NCI-H2227 treated with DMSO at 0.1 percent for 48 hours (cell line): ENCODE measurements around the gene SLC35F3.

ENCODE experiments used
- DNase-seq: peaks from one replicate; lab custom pipeline; 2025; lab: John Stamatoyannopoulos, UW

The SLC35F3 gene

DNA sequence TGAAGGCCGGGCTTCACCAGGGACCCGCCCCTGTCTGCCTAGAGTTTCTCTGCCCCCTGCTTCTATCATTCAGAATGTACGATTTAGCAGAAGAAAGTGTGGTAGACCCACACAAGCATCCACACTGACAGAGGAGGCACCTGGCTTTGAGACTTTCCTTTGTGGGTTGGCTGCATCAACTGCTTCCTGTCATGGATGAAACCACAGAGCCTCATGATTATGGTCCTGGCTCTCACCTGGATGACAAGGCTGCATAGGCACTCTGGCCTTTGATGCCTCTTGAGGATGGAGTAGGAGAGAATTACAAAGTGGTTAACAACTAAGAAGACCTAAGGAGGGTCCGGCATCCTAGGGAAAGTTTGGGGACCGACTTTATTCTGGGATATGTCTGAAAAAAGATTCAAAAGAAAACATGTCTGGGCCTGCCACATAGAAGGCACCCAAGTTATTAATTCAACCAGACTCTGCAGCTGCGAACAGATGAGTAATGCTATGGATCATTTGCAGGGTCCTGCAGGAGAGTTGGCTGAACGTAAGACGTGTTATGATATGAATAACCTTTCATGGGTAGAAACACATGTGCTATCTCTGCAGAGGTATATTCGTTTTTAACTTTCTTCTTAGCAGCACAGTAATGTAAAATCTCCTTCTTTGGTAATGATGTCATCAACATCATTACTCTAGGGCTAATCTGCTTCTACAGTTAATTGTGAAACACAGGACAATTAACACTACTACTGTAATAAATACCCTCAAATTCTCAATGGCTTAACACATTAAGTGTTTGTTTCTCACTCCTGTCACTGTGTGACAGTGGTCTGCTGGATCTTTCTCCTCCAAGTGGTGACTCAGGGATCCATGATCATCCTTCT, 136.2 kb downstream of the SLC35F3 start:
- no peak for DNase-seq

DNA sequence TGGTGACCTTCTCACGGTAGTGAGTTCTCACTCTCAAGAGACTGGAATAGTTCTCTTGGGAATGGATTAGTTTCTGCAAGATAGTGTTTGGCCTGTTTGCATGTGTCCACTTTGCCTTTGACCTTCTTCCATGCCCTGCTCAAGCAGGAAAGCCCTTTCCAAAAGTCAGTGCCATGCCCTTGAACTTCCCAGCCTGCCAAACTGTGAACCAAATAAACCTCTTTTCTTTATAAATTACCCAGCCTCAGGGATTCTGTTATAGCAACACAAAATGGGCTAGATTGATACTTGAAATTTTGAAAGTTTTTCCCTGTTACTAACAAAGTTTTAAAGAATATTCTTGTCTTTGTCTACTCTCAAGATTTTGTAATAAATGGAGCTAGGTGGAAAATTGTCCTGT, 139.6 kb downstream of the SLC35F3 start:
- DNase-seq: no peak

DNA sequence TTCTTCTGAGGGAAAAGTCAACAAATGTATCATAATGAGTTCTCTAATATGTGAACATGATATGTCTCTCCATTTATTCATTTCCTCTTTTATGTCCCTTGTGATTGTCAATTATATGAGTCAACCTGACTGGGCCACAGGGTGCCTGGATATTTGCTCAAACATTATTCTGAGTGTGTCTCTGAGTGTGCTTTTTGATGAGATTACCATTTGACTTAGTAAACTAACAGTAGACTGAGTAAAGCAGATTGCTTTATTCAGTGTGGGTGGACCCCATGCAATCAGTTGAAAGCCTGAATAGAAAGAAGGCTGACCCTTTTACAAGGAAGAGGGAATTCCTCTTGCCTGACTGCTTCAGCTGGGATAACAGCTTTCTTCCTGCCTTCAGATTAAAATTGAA, 142.6 kb downstream of the SLC35F3 start:
- DNase-seq: no peak

DNA sequence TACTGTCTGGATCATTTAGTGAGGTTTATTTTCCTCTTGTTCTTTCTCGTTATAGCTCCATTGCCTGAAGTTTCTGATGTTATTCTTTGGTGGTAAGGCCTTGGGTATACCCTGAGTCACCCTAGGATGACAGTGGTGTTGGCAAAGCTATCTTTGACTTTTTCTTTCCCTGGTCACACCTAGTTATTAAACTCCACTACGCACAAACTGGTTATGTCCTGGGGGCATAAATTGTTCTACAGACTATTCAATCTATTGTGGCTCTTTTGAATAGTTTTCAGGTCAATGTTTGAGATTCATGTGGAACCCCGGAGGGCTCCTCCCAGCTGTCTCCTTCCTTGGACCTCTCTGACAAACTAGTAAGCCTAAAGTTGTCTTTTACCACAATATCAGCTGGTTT, 157.7 kb downstream of the SLC35F3 start:
- no peak for DNase-seq

DNA sequence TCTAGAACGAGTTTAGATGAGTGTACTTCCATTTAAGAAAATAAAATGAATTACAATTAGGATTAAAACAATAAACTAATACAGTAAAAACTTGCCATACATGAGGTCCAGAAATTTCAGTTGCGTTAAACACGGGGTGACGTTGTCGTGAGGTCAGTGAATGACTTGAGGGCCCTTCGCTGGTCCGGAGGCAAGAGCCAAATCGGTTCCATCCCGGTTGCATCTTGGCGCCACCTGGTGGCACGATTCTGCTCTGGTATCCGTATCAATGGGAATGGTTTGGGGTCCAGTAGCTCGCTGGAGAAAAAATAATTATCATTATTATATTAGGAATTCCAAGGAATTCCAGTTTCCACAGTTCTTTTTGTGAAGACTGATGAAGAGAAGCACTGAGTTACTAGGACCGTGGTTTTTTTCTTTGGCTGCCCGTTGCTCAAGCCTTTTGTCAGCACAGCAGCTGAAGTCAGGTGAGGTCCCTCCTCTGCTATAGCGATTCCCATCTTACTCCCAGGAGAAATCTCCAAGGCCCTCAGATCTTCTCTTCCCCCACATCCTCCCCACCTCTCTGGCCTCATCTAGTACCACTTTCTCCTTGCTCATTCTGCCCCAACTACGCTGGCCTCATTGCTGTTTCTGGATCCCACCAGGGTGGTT, 161.4 kb downstream of the SLC35F3 start:
- peak; percentile 12 for DNase-seq

DNA sequence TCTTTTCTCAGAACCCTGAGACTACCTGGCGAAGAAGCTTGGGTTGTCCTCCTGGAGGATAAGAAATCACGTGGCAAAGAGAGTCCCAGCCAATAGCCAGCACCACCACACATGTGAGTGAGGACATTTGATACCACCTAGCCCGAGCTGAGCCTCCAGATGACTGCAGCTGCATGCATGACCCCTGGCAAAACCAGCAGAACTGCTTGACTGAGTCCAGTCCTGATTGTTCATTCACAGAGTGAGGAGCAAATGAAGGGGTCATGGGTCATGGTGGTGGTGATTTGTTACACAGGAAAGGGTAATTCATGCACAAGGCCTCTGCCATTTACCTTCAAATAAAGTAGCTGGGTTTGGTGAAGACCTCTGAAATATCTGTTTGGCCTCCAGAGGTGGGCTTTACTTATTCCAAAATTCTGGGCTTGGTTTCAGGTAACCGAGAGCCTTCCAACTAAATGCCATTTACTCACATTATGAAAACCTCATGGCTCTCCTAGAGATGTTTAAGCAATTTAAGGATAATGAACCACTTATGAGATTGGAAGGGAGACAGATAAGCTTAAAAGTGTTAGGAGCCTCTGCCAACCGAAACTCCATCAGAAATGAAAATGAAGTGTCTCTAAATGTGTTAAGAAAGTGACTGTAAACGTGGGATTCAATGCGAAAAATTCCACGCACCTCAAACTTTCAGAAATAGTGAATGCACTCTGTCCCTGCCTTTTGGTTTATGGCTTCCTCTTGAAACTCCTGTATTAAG, 163.3 kb downstream of the SLC35F3 start:
- DNase-seq: no peak

DNA sequence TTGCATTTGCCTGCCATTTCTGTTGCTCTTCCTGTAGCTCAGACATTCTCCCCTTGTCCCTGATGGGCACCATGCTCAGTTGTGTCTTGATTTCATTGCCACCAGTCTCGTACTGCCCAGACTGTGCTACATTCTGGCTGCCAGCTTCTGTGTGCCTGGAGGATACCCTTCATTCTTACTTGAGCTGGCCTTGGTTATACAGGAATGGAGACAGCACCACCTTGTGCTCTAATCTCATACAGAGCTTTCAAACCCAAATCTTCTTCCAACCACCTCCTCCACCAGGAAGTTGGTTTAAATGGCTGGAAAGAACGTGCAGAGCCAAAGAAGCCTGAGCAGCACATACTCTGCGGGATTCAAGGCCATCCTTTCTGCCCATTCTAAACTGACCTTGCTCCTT, 165.3 kb downstream of the SLC35F3 start:
- no peak for DNase-seq

DNA sequence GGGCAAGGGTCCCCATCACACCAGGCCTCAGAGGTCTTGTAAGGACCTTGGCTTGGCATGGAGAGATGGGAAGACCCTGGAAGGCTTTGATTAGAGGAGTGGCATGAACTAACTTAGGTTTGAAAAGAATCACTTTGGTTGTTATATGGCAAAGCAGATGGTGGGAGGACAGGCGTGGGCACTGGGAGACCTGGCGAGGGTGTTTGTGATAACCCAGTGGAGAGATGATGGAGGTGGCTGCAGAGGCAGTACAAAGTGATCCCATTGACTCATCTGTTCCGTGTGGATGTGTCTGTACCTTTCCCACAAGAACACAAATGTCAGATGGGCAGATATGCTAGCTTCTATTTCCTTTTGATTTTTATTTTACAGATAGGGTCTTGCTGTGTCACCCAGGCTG, 168.3 kb downstream of the SLC35F3 start:
- no peak for DNase-seq

DNA sequence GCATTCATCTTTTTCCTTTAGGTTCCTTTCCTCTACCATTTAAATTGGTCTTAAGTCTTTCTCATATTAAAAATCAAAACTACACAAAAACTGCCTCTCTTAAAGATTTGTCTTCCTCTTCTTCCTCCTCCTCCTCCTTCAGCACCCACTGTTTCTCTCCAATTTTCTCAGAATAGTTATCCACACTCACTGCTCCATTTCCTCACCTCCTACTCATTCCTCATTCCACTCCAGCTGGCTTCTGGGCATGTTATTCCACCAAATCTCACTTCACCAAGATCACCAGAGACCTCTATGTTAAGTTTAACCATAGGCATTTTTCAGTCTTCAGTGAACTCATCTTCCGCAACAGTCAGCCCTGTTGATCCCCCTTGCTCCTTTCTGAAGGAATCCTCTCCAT, 173.7 kb downstream of the SLC35F3 start:
- DNase-seq: no peak

DNA sequence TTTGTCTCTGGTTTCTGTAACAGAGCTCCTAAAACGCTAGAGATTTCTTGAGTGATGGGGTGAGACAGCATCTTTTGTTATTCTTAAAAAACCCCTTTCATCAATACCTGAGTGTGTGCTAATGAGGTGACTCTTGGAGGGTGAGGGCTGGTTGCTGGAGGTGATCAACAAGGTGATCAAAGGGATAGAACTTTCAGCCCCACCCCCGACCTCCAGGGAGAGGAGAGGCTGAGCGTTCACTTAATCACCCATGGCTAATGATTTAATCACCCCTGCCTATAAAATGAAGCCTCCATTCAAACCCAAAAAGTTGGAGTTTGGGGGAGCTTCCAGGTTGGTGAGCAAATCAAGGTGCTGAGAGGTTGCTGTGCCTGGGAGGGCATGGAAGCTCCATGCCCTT, 175.4 kb downstream of the SLC35F3 start:
- DNase-seq: no peak

DNA sequence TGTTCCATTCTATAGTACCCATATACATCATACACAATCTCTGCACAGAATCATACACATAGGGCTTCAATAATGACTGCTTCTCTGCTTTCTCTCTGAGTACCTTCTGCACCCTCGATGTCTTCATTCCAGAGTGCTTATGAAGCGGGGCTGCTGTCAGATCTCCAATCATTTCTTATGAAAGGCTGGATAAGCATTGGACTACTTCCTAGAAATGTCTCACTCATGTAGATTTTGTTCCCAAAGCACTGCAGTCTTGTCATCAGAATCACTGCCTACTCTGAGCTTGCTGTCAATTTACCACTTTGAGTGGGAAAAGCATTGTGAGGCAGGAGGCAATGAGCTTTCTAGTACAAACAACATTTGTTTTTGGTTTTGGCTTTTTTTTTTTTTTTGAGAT, 179.0 kb downstream of the SLC35F3 start:
- no peak for DNase-seq

DNA sequence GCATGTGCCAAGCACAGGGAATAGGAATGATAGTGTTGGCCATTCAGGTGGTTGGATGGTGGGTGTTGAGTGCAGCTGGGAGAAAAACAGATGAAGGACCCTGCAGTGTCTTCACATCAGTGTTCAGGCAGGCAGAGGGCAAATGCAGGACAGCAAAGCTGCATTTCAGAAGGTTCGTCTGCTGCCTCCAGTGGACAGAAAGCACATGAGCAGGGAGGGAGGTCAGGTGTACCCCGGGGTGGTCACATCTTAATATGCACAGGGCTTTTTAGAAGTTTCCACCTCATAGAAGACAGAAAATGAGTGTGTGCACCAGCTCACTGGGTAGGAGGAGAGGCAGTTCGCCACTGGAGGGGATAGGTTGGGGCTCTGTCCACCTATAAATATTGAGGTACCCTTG, 184.9 kb downstream of the SLC35F3 start:
- no peak for DNase-seq

DNA sequence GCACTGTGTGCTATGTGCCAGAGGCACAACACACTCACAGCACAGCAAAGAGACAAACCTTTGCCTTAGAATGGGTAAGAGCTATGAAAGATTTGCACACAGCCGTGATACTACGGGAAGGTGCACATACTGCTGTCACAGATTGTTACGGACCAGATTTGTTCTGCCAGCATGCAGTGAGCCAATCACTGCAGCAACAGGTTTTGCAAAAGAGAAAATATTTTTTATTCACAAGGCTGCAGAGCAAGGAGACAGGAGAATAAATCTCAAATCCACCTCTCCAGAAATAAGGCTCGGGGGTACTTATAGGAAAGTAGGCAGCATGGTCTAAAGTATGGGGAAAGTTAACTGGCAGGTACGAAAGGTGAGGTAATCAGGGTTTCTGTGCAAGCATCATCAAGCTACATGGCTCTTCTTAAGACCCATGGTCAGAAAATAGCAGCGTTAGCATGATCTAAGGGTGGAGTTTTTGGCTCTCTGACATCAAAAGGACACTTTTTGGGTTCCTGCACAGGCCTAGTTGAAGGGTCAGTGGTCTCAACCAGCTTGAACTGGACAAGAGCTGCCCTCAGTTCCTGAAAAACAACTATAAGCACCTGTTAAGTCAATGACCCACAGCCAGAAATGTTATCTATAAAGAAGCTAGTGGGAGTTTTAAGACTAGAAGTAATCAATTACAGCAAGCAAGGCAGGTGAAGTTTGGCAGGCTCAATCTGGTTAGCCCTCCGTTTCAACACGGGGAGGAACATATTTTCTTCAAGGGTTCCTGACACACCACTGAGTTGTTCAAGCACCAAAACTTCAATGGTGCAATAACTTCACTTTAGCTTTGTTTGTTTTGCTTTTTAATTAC, 186.0 kb downstream of the SLC35F3 start:
- no peak for DNase-seq

DNA sequence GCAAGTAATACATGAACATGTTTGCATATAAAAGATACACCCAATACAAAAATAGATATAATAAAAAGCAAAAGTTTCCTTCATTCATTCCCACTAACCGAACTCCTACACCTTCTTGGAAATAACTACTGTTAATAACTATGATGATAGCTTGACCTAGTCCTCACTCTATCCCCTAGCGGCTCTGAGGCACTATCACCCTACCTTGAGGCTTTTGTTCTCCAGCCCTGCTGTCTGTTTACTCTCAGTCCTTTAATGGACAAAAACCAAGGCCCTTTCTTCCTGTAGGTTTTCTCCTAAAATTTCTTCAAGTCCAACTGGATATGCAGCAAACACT, 186.6 kb downstream of the SLC35F3 start:
- DNase-seq: no peak

DNA sequence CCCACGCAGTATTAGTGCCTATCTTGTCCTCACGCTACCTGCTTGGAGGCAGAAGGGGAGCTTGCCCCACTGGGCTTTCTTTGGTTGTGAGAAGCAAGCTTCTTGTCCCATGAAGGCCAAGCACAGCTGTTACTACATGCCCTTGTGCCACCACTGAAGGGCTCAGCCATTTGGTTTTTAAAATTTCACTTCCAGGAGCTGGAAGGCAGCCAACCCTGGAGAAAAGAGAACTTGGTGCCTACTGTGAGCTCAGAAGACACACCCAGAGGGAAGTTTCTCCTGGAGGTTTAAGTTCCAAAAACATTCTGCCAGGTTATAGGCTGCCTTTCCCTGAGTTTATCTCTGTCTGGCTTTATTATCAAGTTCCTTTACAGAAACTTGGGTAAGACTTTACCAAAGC, 187.4 kb downstream of the SLC35F3 start:
- DNase-seq: no peak

DNA sequence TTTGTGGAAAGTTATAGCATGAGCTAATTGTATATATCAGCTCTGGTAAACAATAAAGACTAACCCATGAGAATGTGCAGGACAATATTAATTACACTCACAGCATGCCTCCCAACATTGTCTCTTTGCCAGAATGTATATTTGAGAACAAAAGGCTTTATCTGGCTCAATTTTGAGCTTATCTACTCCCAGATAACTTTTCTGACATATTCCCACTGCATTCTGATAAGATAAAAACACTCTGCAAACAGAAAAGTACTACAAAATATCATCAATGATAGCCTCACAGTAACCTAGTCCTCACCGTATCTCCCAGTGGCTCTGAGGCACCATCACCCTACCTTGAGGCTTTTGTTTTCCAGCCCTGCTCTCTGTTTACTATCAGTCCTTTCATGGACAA, 188.6 kb downstream of the SLC35F3 start:
- DNase-seq: no peak

DNA sequence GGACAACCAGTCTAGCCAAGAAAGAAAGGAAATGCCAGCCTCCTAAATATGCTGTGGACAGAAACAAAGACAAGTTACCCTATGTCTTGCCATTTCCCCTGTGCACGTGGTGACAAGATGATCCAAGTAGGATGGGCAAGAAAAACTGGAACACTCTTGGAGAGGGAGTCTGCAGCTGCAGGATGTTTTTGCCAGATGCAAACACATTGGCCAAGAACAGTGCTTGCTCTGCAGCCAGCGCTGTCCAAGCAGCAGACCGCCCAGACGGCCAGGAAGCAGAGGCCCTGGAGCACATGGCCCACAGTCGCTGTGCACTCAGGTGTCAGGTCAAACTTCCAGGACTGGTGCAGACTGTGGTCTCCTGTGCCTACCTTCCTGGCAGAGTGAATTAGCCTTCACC, 189.3 kb downstream of the SLC35F3 start:
- DNase-seq: no peak

DNA sequence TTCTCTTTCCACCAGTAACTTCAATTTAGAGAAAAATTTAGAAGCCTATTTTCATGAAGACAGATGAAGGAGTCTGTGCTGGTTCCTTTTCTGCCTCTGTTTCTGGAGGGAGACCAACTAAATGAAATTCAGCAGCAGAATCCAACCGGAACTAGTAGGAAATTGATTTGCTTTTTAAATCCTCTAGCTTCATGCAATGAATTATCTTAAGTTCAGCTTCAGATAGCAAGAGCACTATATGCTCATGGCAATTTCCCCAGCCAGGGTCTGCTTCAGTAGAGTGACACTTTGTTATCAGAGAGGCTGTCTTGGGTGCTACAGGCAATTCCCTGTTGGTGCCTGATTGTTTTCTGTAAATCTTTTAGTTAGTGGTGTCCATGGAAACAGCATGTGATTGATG, 189.7 kb downstream of the SLC35F3 start:
- no peak for DNase-seq

DNA sequence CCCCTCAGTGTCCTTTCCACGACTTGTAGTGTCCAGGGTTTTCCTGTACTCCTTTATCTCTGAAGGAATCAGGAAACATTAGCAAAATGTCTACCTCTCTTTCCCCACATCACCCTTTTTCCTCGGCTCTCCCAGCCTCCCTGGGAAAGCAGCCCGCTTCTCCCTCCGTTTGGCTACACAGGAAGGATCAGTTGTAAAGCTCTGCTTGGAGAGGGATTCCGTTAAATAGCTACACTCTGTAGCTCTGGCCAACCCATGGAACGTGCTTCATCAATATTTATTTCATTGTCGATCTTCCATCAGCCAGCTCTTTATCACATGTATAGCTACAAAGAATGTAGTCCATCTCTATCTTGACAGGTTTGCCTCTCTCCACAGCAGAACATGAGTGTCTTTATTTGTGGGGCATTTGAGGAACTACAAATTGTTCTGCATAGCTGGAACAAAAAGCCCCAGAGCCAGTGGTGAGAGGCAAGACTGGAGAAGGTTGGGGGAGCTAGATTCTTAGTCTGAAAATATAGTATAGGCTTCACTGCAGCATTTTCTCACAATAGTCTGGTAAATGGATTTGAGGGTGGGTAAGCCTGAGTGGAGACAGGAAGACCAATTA, 191.8 kb downstream of the SLC35F3 start:
- no peak for DNase-seq

DNA sequence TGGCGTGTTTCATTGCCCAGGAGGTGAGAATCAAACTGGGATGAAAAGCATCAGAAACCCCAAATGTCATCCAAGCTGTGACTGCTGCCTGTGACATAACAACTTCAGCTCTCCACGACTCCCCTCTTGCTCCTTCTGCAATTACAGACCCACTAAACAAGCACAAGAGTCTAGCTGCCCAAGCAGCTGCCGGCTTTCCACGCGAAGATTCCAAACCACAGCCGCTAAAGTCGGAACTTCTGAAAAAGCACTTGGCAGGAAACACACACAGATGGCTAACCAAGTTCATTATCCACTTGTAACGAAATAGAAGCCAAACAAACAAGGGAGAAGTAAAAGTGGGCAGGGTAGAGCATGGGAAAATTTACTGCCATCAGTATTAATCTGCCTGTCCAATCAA, 198.1 kb downstream of the SLC35F3 start:
- DNase-seq: no peak

DNA sequence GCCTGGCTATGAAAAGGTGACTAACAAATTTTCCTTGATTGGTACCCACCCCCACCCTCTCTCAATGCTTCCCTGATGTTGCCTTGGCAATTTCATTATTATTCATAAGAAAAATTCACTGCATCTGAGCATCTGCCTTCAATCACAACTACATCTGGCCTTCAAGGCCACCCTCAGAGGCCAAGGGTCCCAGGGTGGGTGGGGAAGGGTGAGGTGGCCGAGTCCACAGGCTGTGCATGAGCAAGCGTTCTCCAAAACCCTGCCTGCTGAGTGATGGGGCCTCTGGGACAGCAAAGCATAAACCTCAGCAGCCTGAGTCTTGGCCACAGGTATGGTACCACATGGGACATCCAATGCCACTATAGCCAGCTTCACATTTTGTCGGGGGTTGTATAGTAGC, 198.7 kb downstream of the SLC35F3 start:
- DNase-seq: no peak

DNA sequence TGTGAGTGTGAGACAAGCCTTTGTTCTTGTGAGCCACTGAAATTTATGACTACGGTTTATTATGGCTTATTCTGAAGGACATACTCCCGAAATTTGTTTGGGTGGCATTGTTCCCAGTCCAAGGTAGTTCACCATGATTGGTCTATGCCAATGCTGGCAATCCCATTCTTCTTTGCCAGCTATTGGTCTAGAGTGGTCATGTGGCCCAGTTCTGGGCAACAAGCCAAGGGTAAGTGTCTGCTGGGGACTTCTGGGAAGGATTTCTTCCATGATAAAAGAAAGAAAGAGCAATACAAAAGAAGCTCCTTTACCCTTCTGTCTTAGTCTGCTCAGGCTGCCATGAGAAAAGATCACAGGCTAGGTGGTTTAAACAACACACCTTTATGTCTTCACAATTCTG, 201.6 kb downstream of the SLC35F3 start:
- DNase-seq: no peak
